HepG2 (cell line): Measurements from ENCODE around the gene NDUFS1. TPM values are rescaled to one million over a fixed set of nuclear protein-coding genes. Genes with fewer than 3 reads are reported as not detected.

Experiments used
- ATAC-seq: fragments of 200-7000 bp; cut with Tn5 transposase; 3 replicates; pipeline ENCODE4 v1.9.1; 2020; ENCODE audit warnings: mild to moderate bottlenecking, moderate library complexity
- BruUV-seq: library from RNA; stranded (reverse); fragments of 400-500 nt; replicated peaks from 2 replicates; lab custom pipeline; 2021; lab: Mats Ljungman, UMichigan
- CTCF ChIA-PET: fragments of 300-600 bp; formaldehyde crosslinking; extraction: SDS; loops from one replicate; lab custom pipeline; 2021; ENCODE audit warnings: low total read pairs, inconsistent platforms, low intra/inter-chr PET ratio; lab: Yijun Ruan, JAX
- POLR2A ChIA-PET: fragments of 350-600 bp; sonication (Branson Sonifier 250); formaldehyde crosslinking; loops from one replicate; lab custom pipeline; 2020; ENCODE audit warnings: antibody characterized with exemption, inconsistent platforms; lab: Yijun Ruan, JAX
- DNase-seq: peaks from one replicate; pipeline ENCODE4 v3.0.0-alpha.2; 2015; ENCODE audit warnings: low spot score
- FAIRE-seq: peaks from 3 replicates; lab custom pipeline; 2011; peaks lifted over from hg19 to GRCh38; lab: Jason Lieb, UNC
- H2AFZ ChIP-seq: one replicate; pipeline ENCODE4 v1.6.1; 2011; ENCODE audit warnings: low read length, inconsistent platforms
- H3K27ac ChIP-seq: fragments of 300-600 bp; 3 replicates; pipeline ENCODE4 v1.8.0; 2011; ENCODE audit warnings: mixed run types, mild to moderate bottlenecking, mixed read lengths, low read length, inconsistent platforms; ENCODE audit not compliant: insufficient read depth; ENCODE audit errors: extremely low read length
- H3K27me3 ChIP-seq, 2 experiments: fragments of 200-600 bp in 1 of 2; 2 replicates in 1 of 2; 3 replicates in 1 of 2; pipeline versions ENCODE4 v1.6.0 to v1.8.0; 2011; ENCODE audit warnings: low read length in 2 of 2, mild to moderate bottlenecking in 2 of 2, moderate library complexity in 2 of 2, inconsistent platforms in 1 of 2; ENCODE audit not compliant: insufficient read depth in 2 of 2, control insufficient read depth in 1 of 2
- H3K36me3 ChIP-seq, 2 experiments: fragments of 200-600 bp in 1 of 2; replicated peaks in 1 of 2; 2 replicates in 1 of 2; 3 replicates in 1 of 2; pipeline versions ENCODE4 v1.5.1 to v1.8.0; 2011; ENCODE audit warnings: low read length in 2 of 2, inconsistent platforms in 1 of 2; ENCODE audit not compliant: insufficient read depth in 2 of 2, control insufficient read depth in 1 of 2
- H3K4me1 ChIP-seq: 2 replicates; pipeline ENCODE4 v1.5.1; 2012; ENCODE audit warnings: low read length, inconsistent platforms; ENCODE audit not compliant: insufficient read depth
- H3K4me2 ChIP-seq: 2 replicates; pipeline ENCODE4 v1.6.0; 2011; ENCODE audit warnings: low read depth, low read length, inconsistent platforms
- H3K4me3 ChIP-seq, 3 experiments: fragments of 200-600 bp in 1 of 3; sonication (generic), shearing (Covaris generic) in 1 of 3; replicated peaks in 1 of 3; 2 replicates each; pipeline ENCODE4 v1.5.1; 2011 to 2016; ENCODE audit warnings: low read length in 3 of 3, inconsistent platforms in 2 of 3, low read depth in 2 of 3, mild to moderate bottlenecking in 2 of 3, control low read depth in 1 of 3, mixed read lengths in 1 of 3; ENCODE audit not compliant: insufficient read depth in 1 of 3
- H3K79me2 ChIP-seq: one replicate; pipeline ENCODE4 v1.6.1; 2011; ENCODE audit warnings: low read length, inconsistent platforms; ENCODE audit not compliant: insufficient read depth
- H3K9ac ChIP-seq: 2 replicates; pipeline ENCODE4 v1.6.0; 2011; ENCODE audit warnings: mild to moderate bottlenecking, low read depth, low read length, inconsistent platforms; ENCODE audit not compliant: insufficient read depth
- H3K9me3 ChIP-seq: 2 replicates; pipeline ENCODE4 v1.5.1; 2012; ENCODE audit warnings: mild to moderate bottlenecking, low read length
- H4K20me1 ChIP-seq: 2 replicates; pipeline ENCODE4 v1.6.0; 2011; ENCODE audit warnings: inconsistent platforms, mild to moderate bottlenecking, low read length, moderate library complexity; ENCODE audit not compliant: insufficient read depth
- ADNP ChIP-seq: sonication (generic); formaldehyde crosslinking; IDR thresholded peaks from 2 replicates; pipeline ENCODE4 v1.4.0; 2020; ENCODE audit warnings: missing genetic modification reagents
- FOXP1 ChIP-seq, 2 experiments: fragments of 450-650 bp in 1 of 2; IDR thresholded peaks; 2 replicates each; pipeline ENCODE4 v1.6.1; 2017 to 2018; ENCODE audit warnings: antibody characterized with exemption in 1 of 2
- HES4 ChIP-seq: sonication (generic); formaldehyde crosslinking; IDR thresholded peaks from 2 replicates; pipeline ENCODE4 v1.9.0; 2021; ENCODE audit warnings: mild to moderate bottlenecking, missing genetic modification reagents, borderline replicate concordance
- KAT2B ChIP-seq: fragments of 150-350 bp; IDR thresholded peaks from 2 replicates; pipeline ENCODE4 v1.6.1; 2014; ENCODE audit warnings: low read depth, low read length, borderline replicate concordance
- SOX13 ChIP-seq, 3 experiments: fragments of 450-650 bp in 1 of 3; sonication (generic) in 1 of 3; formaldehyde crosslinking in 1 of 3; IDR thresholded peaks in 2 of 3; conservative IDR thresholded peaks in 1 of 3; 2 replicates each; pipeline versions ENCODE4 v1.5.0 to v1.6.1; 2016 to 2020; ENCODE audit warnings: antibody characterized with exemption in 1 of 3, mild to moderate bottlenecking in 1 of 3, missing compliant biosample characterization in 1 of 3, missing genetic modification reagents in 1 of 3, moderate library complexity in 1 of 3
- STAG1 ChIP-seq: sonication (generic); formaldehyde crosslinking; IDR thresholded peaks from 2 replicates; pipeline ENCODE4 v1.4.0; 2020; ENCODE audit warnings: missing genetic modification reagents
- TOPORS ChIP-seq: sonication (generic); formaldehyde crosslinking; IDR thresholded peaks from 2 replicates; pipeline ENCODE4 v1.8.0; 2023; ENCODE audit warnings: mild to moderate bottlenecking, missing genetic modification reagents
- ZBTB21 ChIP-seq: sonication (generic); formaldehyde crosslinking; IDR thresholded peaks from 2 replicates; pipeline ENCODE4 v1.4.0; 2020; ENCODE audit warnings: missing genetic modification reagents
- ZMYM4 ChIP-seq: sonication (generic); formaldehyde crosslinking; IDR thresholded peaks from 2 replicates; pipeline ENCODE4 v1.8.1; 2023; ENCODE audit warnings: mild to moderate bottlenecking, missing genetic modification reagents
- ZNF281 ChIP-seq: sonication (generic); formaldehyde crosslinking; IDR thresholded peaks from 2 replicates; pipeline ENCODE4 v1.4.0; 2020; ENCODE audit warnings: missing genetic modification reagents, borderline replicate concordance
- ZNF337 ChIP-seq: sonication (generic); formaldehyde crosslinking; IDR thresholded peaks from 2 replicates; pipeline ENCODE4 v1.5.1; 2020; ENCODE audit warnings: missing genetic modification reagents, low read depth, mild to moderate bottlenecking, borderline replicate concordance
- WGBS: methylation state at CpG from one replicate; pipeline ENCODE4 v1.1.6; 2017; ENCODE audit warnings: low lambda C conversion rate; 5-methylcytosine and 5-hydroxymethylcytosine counted together
- in situ Hi-C: cut with HindIII; loops from 2 replicates; pipeline ENCODE4 v1.10.0; 2017; ENCODE audit warnings: low pct_unique_long_range_greater_than_20kb; ENCODE audit not compliant: extremely low pct_ligation_motif_present
- intact Hi-C: fragments of 100-400 bp; cut with micrococcal nuclease; formaldehyde crosslinking; loops from one replicate; pipeline ENCODE4 v1.10.0; 2022; ENCODE audit not compliant: unreplicated experiment
- polyA plus RNA-seq, 8 experiments: library from polyadenylated mRNA; depleted of rRNA in 3 of 8; stranded (reverse) in 7 of 8; unstranded in 1 of 8; fragments of >200 nt; fragmentation: Illumina TruSeq in 4 of 8; extraction: Trizol in 4 of 8; gene quantifications; 2 replicates each; pipeline versions ENCODE4 v1.2.1 to v1.2.3, GENCODE V29; 2011 to 2016; ENCODE audit warnings: low read depth in 4 of 8, missing spikeins in 1 of 8, mixed read lengths in 1 of 8; ENCODE audit not compliant: insufficient read depth in 1 of 8
- total RNA-seq, 5 experiments: library from RNA; depleted of rRNA; stranded (reverse); fragments of >200 nt; fragmentation: Illumina TruSeq; extraction: Trizol; gene quantifications; 2 replicates each; pipeline ENCODE4 v1.2.3, GENCODE V29; 2016; ENCODE audit warnings: low read depth in 1 of 5
- TF ChIP-seq, protein P1 (sequence below): sonication (generic); formaldehyde crosslinking; IDR thresholded peaks from 2 replicates; pipeline ENCODE4 v1.4.0; 2020; ENCODE audit warnings: mild to moderate bottlenecking, missing genetic modification reagents

Gene NDUFS1
- total and polyA plus RNA-seq, 2 of the 13 experiments (the other 11 are each of a cell fraction or from before 2014, with no cell fraction given) = 139 to 242 TPM

GRCh38 chr2:206083602-206084438 lies 75.4 kb downstream of the NDUFS1 start (continued):
- TF ChIP-seq, protein P1, sequence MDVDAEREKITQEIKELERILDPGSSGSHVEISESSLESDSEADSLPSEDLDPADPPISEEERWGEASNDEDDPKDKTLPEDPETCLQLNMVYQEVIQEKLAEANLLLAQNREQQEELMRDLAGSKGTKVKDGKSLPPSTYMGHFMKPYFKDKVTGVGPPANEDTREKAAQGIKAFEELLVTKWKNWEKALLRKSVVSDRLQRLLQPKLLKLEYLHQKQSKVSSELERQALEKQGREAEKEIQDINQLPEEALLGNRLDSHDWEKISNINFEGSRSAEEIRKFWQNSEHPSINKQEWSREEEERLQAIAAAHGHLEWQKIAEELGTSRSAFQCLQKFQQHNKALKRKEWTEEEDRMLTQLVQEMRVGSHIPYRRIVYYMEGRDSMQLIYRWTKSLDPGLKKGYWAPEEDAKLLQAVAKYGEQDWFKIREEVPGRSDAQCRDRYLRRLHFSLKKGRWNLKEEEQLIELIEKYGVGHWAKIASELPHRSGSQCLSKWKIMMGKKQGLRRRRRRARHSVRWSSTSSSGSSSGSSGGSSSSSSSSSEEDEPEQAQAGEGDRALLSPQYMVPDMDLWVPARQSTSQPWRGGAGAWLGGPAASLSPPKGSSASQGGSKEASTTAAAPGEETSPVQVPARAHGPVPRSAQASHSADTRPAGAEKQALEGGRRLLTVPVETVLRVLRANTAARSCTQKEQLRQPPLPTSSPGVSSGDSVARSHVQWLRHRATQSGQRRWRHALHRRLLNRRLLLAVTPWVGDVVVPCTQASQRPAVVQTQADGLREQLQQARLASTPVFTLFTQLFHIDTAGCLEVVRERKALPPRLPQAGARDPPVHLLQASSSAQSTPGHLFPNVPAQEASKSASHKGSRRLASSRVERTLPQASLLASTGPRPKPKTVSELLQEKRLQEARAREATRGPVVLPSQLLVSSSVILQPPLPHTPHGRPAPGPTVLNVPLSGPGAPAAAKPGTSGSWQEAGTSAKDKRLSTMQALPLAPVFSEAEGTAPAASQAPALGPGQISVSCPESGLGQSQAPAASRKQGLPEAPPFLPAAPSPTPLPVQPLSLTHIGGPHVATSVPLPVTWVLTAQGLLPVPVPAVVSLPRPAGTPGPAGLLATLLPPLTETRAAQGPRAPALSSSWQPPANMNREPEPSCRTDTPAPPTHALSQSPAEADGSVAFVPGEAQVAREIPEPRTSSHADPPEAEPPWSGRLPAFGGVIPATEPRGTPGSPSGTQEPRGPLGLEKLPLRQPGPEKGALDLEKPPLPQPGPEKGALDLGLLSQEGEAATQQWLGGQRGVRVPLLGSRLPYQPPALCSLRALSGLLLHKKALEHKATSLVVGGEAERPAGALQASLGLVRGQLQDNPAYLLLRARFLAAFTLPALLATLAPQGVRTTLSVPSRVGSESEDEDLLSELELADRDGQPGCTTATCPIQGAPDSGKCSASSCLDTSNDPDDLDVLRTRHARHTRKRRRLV (CRISPR knock-in tag) = no peak
- no peak for TF ChIP-seq ZNF337 (CRISPR knock-in tag)
- no peak for TF ChIP-seq ADNP (CRISPR knock-in tag)
- TF ChIP-seq FOXP1 (IDR thresholded peaks at IDR 0.05) = no peak
- peak; percentile 46; the same call in 1 of the 2 replicates for TF ChIP-seq FOXP1 (CRISPR knock-in tag; IDR thresholded peaks at IDR 0.05)
- no peak for TF ChIP-seq TOPORS (CRISPR knock-in tag)

DNA sequence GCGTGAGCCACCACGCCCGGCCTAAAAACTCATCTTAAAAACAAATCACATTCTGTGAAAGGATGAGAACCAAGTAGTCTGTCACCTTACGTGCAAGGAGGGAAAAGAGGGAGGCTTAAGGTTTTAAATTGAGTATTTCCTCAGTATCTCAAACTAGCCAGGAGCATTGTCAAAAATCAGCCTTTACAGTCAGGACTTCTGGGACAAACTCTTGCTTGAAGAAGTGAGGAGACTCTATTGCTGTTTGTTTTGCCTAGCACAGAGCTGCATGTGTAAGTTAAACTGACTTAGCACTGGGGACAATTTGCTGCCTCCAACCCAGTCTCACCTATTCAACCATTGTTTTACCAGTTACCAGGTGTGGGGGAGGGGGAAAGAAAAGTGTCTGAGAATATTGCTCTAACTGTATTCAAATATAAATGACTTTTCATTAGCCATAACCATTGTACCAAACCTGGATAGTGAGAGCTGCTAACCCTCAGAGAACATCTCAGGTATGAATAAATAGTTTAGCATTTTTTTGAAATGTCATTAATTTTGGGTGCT lies 76.9 kb downstream of the NDUFS1 start:
- Histone ChIP-seq H3K9ac (no peak overlapping the region), H3K4me1 (peaks cover 63% of the 10 kb centered on the region), H3K79me2 (peaks cover 86% of the 10 kb centered on the region), H2AFZ (no peak overlapping the region), H3K27me3 (no peaks in the 10 kb centered on the region; a peak in 2 of 5 replicates), H3K27ac (peak overlapping the region; percentile 48), H3K36me3 (no peaks in the 10 kb centered on the region), H3K9me3 (no peaks in the 10 kb centered on the region), H3K4me3 (no peak overlapping the region; a peak in 1 of 6 replicates), H4K20me1 (no peaks in the 10 kb centered on the region), H3K4me2 (peak overlapping the region; percentile 85; the same call in 1 of the 2 replicates)
- ATAC-seq = no peak
- no TSS peak for BruUV-seq
- DNase-seq = no peak
- intact Hi-C loops = no loop called here
- WGBS = 98% methylated on average over 4 of the region's 4 CpGs
- no peak for FAIRE-seq
- ChIA-PET POLR2A (no interaction called here), CTCF (no interaction called here)
- in situ Hi-C loops = no loop called here
- TF ChIP-seq ZBTB21 (CRISPR knock-in tag) (no peak), HES4 (CRISPR knock-in tag) (no peak), SOX13 (IDR thresholded peaks at IDR 0.05) (no peak), SOX13 (CRISPR knock-in tag; conservative IDR thresholded peaks at IDR 0.05 in 1 of 2, IDR thresholded peaks at IDR 0.05 in 1 of 2) (peak in 1 of 2 experiments; percentile 52; a peak in 2 of 4 replicates), ZMYM4 (no peak), STAG1 (CRISPR knock-in tag) (no peak), KAT2B (no peak), ZNF281 (CRISPR knock-in tag) (peak; percentile 67; the same call in 1 of the 2 replicates)
